Ishikawa (cell line): Measurements from ENCODE around the gene BICDL2.

Source experiments
- RAD21 ChIP-seq: IDR thresholded peaks from 2 replicates; pipeline ENCODE4 v1.6.1; 2012; ENCODE audit warnings: low read depth
- ZBTB7A ChIP-seq: IDR thresholded peaks from 2 replicates; pipeline ENCODE4 v1.6.1; 2012; ENCODE audit warnings: low read depth
- TF ChIP-seq, protein P1 (sequence below): IDR thresholded peaks from 2 replicates; pipeline ENCODE4 v1.6.1; 2012

DNA sequence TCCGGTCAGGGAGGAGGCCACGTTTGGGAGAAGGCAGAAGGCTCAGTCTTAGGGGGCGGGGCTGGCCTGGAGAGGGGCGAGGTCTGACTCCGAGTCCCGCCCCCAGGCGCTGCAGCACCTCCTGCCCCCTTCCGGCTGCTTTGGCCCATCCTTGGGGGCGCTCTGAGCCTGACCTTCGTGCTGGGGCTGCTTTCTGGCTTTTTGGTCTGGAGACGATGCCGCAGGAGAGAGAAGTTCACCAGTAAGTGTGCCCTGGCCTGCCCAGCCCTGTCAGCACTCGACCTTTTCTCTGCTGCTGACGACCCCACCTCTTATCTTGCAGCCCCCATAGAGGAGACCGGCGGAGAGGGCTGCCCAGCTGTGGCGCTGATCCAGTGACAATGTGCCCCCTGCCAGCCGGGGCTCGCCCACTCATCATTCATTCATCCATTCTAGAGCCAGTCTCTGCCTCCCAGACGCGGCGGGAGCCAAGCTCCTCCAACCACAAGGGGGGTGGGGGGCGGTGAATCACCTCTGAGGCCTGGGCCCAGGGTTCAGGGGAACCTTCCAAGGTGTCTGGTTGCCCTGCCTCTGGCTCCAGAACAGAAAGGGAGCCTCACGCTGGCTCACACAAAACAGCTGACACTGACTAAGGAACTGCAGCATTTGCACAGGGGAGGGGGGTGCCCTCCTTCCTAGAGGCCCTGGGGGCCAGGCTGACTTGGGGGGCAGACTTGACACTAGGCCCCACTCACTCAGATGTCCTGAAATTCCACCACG is 15.1 kb downstream of the BICDL2 start:
- no peak for TF ChIP-seq RAD21
- TF ChIP-seq, protein P1, sequence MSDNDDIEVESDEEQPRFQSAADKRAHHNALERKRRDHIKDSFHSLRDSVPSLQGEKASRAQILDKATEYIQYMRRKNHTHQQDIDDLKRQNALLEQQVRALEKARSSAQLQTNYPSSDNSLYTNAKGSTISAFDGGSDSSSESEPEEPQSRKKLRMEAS: no peak; the same call in 1 of the 2 replicates
- TF ChIP-seq ZBTB7A: no peak; the same call in none of the 2 replicates
